Measurements from ENCODE around the gene HUNK.

DNA sequence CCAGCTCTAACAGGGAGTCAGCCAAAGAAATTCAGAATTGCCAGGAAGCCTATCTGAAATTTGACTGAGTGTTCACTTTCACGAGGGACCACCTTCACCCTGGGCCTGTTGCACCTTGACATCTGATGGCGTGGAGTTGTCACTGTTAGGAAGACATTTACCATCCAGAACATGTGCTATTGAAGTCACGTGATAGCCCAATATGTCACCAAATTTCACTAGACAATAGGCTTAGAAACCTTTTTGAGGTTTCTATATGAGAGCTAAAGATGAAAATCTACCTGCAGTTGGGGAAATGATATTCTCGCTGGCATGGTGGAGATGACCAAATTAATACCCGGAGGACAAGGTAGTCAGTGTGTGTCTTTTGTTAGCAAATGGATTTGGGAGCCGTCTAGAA, 102.7 kb downstream of the HUNK start:
- no peak for TF ChIP-seq EZH2 (IDR thresholded peaks at IDR 0.05; ENCODE audit: low read length)
- TF ChIP-seq, protein P1, sequence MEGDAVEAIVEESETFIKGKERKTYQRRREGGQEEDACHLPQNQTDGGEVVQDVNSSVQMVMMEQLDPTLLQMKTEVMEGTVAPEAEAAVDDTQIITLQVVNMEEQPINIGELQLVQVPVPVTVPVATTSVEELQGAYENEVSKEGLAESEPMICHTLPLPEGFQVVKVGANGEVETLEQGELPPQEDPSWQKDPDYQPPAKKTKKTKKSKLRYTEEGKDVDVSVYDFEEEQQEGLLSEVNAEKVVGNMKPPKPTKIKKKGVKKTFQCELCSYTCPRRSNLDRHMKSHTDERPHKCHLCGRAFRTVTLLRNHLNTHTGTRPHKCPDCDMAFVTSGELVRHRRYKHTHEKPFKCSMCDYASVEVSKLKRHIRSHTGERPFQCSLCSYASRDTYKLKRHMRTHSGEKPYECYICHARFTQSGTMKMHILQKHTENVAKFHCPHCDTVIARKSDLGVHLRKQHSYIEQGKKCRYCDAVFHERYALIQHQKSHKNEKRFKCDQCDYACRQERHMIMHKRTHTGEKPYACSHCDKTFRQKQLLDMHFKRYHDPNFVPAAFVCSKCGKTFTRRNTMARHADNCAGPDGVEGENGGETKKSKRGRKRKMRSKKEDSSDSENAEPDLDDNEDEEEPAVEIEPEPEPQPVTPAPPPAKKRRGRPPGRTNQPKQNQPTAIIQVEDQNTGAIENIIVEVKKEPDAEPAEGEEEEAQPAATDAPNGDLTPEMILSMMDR (optimal IDR thresholded peaks at IDR 0.05 in 1 of 3, IDR thresholded peaks at IDR 0.05 in 1 of 3, conservative IDR thresholded peaks at IDR 0.05 in 1 of 3; ENCODE audit: extremely low read depth in 1 of 3, insufficient read depth in 2 of 3, low read length in 3 of 3) = no peak
